Tibial nerve (tissue), 4 donors: ENCODE measurements around the gene SWAP70. TPM values are rescaled to one million over a fixed set of nuclear protein-coding genes. Genes with fewer than 3 reads are reported as not detected.

Experiments used
- DNase-seq, 2 donors: peaks; one replicate each; pipeline ENCODE4 v3.0.0-alpha.2; 2019; ENCODE audit warnings: low spot score in 2 of 2
- H3K27ac ChIP-seq, 4 donors: fragments of 200-600 bp; sonication (generic) in 3 of 4; one replicate each; pipeline ENCODE4 v1.5.1; 2017 to 2019; ENCODE audit warnings: mild to moderate bottlenecking in 1 of 4
- H3K27me3 ChIP-seq, 2 donors: fragments of 200-600 bp; sonication (generic) in 1 of 2; one replicate each; pipeline versions ENCODE4 v1.5.1 to v1.6.0; 2017 to 2019
- H3K36me3 ChIP-seq, 3 donors: fragments of 200-600 bp; sonication (generic); one replicate each; pipeline ENCODE4 v1.5.1; 2018 to 2019
- H3K4me1 ChIP-seq, 4 donors: fragments of 200-600 bp; sonication (generic) in 3 of 4; one replicate each; pipeline ENCODE4 v1.5.1; 2017 to 2019
- H3K4me3 ChIP-seq, 4 donors: fragments of 200-600 bp; sonication (generic) in 3 of 4; one replicate each; pipeline ENCODE4 v1.5.1; 2017 to 2019; ENCODE audit warnings: mild to moderate bottlenecking in 1 of 4, moderate library complexity in 1 of 4
- H3K9me3 ChIP-seq, 4 donors: fragments of 200-600 bp; sonication (generic) in 3 of 4; one replicate each; pipeline ENCODE4 v1.5.1; 2017 to 2019
- EP300 ChIP-seq, 2 donors: sonication (generic); formaldehyde crosslinking; IDR thresholded peaks; one replicate each; pipeline ENCODE4 v1.6.1; 2017; ENCODE audit warnings: antibody characterized with exemption in 2 of 2, mild to moderate bottlenecking in 1 of 2
- POLR2A ChIP-seq, 2 donors: fragments of 450-650 bp; IDR thresholded peaks; one replicate each; pipeline ENCODE4 v1.6.1; 2017; ENCODE audit warnings: antibody characterized with exemption in 2 of 2, mild to moderate bottlenecking in 2 of 2, moderate library complexity in 2 of 2
- WGBS, 2 donors: methylation state at CpG; one replicate each; pipeline ENCODE4 v1.1.5; 2018; 5-methylcytosine and 5-hydroxymethylcytosine counted together
- total RNA-seq, 4 donors: library from RNA; depleted of rRNA; stranded (reverse); fragments of >200 nt; gene quantifications; one replicate each; pipeline ENCODE4 v1.1.0, GENCODE V29; 2016
- TF ChIP-seq, protein P1 (sequence below), 5 experiments: fragments of 200-600 bp in 3 of 5; fragments of 450-650 bp in 2 of 5; sonication (generic) in 3 of 5; IDR thresholded peaks; one replicate each; pipeline ENCODE4 v1.5.1; 2016 to 2019; ENCODE audit warnings: antibody characterized with exemption in 5 of 5, mild to moderate bottlenecking in 3 of 5, moderate library complexity in 2 of 5

SWAP70 gene
- total RNA-seq, 4 donors from 2014 or later: 51.0 to 79.1 (median 66.9) TPM

DNA sequence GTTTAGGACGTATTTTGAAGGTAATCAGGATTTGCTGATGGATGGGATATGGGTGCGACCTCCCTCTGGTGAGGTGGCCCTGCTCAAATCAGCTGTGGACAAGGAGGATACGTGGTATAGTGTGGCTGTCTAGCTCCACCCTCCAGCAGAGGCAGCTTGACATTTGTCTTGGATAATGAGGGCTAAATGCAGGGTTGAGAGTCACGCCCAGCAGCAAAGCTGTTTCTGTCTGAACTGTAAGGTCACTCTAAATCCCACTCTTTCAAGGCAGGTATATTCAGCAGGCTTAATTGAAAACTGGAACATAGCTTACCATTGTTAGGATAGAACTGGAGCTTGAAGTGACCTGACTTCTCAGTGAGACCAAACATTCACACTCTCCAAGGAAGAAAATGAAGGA is 98.7 kb downstream of the SWAP70 start:
- peak overlapping the region in 1 of 4 donors; percentile 8 for H3K27ac ChIP-seq
- WGBS, 2 donors: 90 to 97% methylated on average over 4 of the region's 4 CpGs
- no peaks in the 10 kb centered on the region for H3K9me3 ChIP-seq
- no peak overlapping the region for H3K4me3 ChIP-seq
- no peak for TF ChIP-seq POLR2A (IDR thresholded peaks at IDR 0.05)
- TF ChIP-seq, protein P1, sequence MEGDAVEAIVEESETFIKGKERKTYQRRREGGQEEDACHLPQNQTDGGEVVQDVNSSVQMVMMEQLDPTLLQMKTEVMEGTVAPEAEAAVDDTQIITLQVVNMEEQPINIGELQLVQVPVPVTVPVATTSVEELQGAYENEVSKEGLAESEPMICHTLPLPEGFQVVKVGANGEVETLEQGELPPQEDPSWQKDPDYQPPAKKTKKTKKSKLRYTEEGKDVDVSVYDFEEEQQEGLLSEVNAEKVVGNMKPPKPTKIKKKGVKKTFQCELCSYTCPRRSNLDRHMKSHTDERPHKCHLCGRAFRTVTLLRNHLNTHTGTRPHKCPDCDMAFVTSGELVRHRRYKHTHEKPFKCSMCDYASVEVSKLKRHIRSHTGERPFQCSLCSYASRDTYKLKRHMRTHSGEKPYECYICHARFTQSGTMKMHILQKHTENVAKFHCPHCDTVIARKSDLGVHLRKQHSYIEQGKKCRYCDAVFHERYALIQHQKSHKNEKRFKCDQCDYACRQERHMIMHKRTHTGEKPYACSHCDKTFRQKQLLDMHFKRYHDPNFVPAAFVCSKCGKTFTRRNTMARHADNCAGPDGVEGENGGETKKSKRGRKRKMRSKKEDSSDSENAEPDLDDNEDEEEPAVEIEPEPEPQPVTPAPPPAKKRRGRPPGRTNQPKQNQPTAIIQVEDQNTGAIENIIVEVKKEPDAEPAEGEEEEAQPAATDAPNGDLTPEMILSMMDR (IDR thresholded peaks at IDR 0.05): no peak
- TF ChIP-seq EP300 (IDR thresholded peaks at IDR 0.05): no peak
- no peaks in the 10 kb centered on the region for H3K27me3 ChIP-seq
- no peaks in the 10 kb centered on the region for H3K36me3 ChIP-seq
- no peak for DNase-seq
- H3K4me1 ChIP-seq: peaks cover 0 to 62% (median 22%) of the 10 kb centered on the region in 4 donors

DNA sequence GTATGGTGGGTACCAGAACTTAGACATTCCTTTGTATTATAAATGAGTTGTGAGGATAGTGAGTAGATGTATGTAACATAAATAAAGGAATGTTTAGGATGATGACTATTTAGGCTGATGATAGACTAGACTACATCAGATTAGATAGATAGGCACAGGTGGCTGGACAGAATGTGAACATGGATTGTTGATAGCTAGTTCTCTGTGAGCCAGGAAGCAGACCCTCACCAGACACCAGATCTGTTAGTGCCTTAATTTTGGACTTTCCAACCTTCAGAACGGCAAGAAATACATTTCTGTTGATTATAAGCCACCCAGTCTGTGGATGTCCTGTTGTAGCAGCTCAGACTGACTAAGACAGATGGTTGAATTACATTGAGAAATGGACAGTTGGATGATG is 99.4 kb downstream of the SWAP70 start:
- TF ChIP-seq, protein P1 (IDR thresholded peaks at IDR 0.05): no peak
- no peak for TF ChIP-seq POLR2A (IDR thresholded peaks at IDR 0.05)
- TF ChIP-seq EP300 (IDR thresholded peaks at IDR 0.05): no peak
- Histone ChIP-seq H3K4me3 (no peak overlapping the region), H3K9me3 (no peaks in the 10 kb centered on the region), H3K4me1 (peaks cover 0 to 58% (median 20%) of the 10 kb centered on the region in 4 donors), H3K27ac (no peak overlapping the region), H3K36me3 (no peaks in the 10 kb centered on the region), H3K27me3 (no peaks in the 10 kb centered on the region)
- no peak for DNase-seq
- WGBS, 2 donors: 87 to 96% methylated on average over 1 of the region's 1 CpG

DNA sequence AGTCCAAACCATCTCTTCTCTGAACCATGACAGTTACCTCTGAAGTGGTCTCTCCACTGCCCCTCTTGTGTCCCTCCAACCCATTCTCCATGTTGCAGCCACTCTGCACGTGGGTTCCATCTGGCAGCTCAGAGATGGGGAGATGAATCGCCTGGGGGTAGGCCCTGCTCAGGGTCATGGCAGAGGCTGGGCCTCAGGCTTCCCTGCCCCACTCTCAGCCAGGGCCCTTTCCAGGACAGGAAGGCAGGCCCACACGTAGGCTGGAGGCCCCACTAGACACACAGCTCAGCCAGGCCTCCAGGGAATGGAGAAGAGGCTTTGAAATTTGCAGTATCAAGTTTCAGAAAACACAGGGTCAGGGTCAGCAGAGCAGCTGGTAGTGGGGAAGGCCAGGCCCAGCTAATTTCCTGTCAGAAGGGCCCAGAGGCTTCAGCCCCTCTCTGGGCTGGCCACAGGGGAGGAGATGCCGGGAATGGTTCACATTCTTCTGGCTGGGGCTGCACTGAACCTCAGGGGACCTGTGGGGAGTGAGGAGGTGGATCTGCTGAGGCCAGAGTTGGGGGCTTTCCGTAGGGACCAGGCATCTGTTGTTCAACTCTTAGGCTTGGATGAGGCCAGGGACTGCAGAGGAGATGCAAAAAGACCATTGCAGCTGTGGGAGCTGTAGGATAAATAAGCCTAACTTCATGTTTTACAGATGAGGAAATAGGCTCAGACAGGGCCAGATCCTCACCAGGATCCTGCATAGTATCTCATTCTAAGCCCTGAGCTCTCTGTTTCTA is 101.6 kb downstream of the SWAP70 start:
- DNase-seq: peak; percentile 42 to 45
- WGBS, 2 donors: 33 to 38% methylated on average over 5 of the region's 5 CpGs
- no peaks in the 10 kb centered on the region for H3K9me3 ChIP-seq
- TF ChIP-seq, protein P1 (IDR thresholded peaks at IDR 0.05): no peak
- TF ChIP-seq POLR2A (IDR thresholded peaks at IDR 0.05) (no peak), EP300 (IDR thresholded peaks at IDR 0.05) (peak in 1 of 2 donors; percentile 70)
- peak overlapping the region; percentile 17 to 74 (median 52) for H3K27ac ChIP-seq
- no peak overlapping the region for H3K4me3 ChIP-seq
- no peaks in the 10 kb centered on the region for H3K27me3 ChIP-seq
- H3K4me1 ChIP-seq: peaks cover 0 to 39% (median 1%) of the 10 kb centered on the region in 4 donors
- H3K36me3 ChIP-seq: no peaks in the 10 kb centered on the region

DNA sequence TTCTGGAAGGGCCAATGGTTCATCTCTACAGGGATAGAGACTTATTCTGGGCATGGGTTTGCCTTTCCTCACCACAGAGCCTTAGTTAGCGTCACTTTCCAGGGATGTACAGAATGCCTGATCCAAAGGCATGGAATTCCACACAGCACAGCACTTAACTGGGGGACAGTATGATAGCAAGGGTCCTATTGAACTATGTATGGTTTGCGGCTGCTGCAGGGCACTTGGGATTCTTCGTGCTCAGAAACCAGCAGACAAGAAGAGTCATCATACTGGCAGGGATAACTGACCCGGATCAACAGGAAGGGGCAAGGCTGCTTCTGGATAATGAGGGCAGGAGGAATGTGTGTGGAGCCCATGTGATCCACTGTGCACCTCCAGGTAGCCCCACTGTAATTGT is 105.7 kb downstream of the SWAP70 start:
- TF ChIP-seq, protein P1 (IDR thresholded peaks at IDR 0.05): no peak
- no peak for TF ChIP-seq POLR2A (IDR thresholded peaks at IDR 0.05)
- Histone ChIP-seq H3K9me3 (no peaks in the 10 kb centered on the region), H3K4me3 (no peak overlapping the region), H3K27ac (no peak overlapping the region), H3K27me3 (no peaks in the 10 kb centered on the region), H3K36me3 (no peaks in the 10 kb centered on the region), H3K4me1 (peaks cover 0 to 31% (median 0%) of the 10 kb centered on the region in 4 donors)
- no peak for DNase-seq
- 78 to 98% methylated on average over 4 of the region's 4 CpGs for WGBS, 2 donors

DNA sequence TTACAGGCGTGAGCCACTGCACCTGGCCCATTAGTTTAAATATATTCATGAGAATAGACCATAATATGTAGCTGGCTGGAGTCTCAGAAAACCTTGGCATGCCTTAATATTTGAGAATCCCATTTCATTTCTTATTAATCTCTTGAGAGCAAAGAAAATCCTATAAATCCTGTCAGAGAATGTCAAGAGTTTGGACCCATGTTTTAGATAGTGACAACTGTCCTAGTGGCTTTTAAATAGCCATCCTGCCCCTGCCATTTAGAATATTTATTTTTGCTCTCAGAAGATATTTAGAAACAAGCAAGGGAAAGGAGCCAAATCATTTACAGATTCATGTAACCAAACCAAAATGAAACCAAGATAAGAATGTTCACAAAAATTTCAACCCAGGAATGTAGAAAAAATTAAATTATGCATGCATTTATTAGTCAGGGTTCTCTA is 107.2 kb downstream of the SWAP70 start:
- no peak for DNase-seq
- H3K27me3 ChIP-seq: no peaks in the 10 kb centered on the region
- 83 to 86% methylated on average over 1 of the region's 1 CpG for WGBS, 2 donors
- peaks cover 0 to 29% (median 4%) of the 10 kb centered on the region in 4 donors for H3K4me1 ChIP-seq
- H3K9me3 ChIP-seq: no peaks in the 10 kb centered on the region
- TF ChIP-seq EP300 (IDR thresholded peaks at IDR 0.05): no peak
- TF ChIP-seq POLR2A (IDR thresholded peaks at IDR 0.05): no peak
- TF ChIP-seq, protein P1 (IDR thresholded peaks at IDR 0.05): no peak
- no peaks in the 10 kb centered on the region for H3K36me3 ChIP-seq
- no peak overlapping the region for H3K4me3 ChIP-seq
- H3K27ac ChIP-seq: peak overlapping the region in 1 of 4 donors; percentile 11
